ENCODE data around the gene BUB1.
"Not testable (repeated sequence)": the region's sequence is repeated elsewhere in the genome, so short reads cannot be mapped to it uniquely, and the experiment has no call there.

Gene BUB1

DNA sequence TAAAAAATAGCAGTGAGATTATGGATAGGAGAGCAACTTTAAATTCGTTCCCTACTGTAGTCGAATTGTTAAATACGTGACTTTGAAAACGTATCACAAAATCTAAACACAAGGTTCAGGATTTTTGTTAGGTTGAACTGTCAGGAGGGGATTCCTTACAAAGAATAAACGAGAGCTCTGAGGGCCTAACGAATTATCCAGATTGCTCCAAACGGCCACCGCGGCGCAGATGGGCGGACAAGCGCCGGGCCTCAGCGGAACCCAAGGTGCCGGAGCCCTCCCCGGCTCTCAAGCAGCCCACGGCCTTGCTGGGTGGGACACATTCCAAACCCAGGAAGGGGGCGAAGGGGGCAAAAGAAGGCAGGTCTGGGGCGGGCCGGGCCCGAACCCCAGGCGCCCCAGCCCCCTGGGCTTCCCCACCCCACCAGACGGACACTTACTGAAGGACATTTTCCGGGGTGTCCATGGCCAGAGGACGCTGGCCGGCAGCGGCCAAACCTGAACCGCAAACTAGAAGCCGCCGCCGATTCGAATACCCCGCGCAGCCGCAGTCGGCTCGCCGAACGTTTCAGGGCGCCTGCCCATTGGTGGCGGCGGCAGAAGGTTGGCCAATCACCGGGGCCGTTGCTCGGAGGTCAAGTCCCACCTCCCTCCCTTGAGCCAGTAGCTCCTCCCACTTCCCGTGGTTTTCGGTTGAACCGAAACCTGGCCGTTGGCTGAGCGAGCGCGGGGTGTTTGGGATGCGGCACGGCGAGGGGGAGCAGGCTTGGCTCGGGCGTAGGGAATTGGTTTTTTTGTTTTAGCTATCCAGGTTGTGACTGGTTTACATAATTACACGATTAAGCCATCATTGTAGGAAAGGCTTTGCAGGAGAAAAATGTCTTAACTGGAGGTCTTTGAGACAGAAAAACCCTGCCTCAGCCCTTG lies at the start of gene BUB1:
BUB1 (minus strand) TSS at position 534 of the 927 bp plus-strand sequence; CDS start at position 466, 68 bp downstream.
- peak; percentile 95 for DNase-seq

DNA sequence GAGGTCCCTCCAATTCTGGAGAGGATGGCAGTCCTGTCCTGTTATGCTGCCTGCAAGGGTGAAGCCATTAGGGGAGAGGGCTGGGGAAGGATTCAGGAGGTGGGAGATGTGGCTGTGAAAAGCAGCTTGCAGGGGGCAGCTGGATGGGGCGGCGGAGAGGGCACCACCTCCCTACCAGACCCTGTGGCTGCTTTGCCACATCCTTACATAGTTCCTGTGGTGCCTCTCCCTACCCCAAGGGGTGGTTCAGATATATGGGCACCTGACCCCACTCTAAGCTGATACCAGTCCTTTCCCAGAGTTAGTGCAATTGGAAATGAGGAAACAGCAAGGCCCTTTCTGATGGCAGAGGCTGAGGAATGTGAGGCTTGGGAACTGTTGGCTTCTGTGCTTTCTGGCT lies 48.4 kb upstream of the BUB1 start:
- DNase-seq, result no peak

GRCh38 chr2:110725859-110726258 lies 48.0 kb upstream of the BUB1 start:
- DNase-seq, result no peak

DNA sequence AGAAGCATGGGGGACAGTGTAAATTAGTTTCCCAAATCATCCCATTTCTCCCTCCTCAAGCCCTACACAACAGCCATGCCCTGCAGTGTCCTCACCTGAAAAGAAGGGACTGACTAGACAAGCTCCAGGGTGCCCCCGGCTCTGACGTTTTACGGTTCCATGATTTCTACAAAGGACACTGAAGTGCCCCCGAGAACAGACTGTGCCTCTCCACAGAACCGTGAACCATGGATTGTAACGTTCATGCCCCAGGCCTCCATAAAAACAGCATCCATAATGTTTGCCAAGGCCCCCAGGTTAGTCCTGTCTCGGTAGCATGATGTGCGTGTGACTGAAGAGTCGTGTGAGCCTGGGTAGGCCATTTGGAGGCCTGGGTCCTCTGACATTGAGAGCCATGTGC lies 47.5 kb upstream of the BUB1 start:
- DNase-seq, result no peak

GRCh38 chr2:110724820-110725219 lies 47.0 kb upstream of the BUB1 start:
- DNase-seq, result no peak

- no peak for DNase-seq
Measured at GRCh38 chr2:110720547-110720946, 42.7 kb upstream of the BUB1 start.

GRCh38 chr2:110718990-110719389 lies 41.1 kb upstream of the BUB1 start:
- DNase-seq, result no peak

DNA sequence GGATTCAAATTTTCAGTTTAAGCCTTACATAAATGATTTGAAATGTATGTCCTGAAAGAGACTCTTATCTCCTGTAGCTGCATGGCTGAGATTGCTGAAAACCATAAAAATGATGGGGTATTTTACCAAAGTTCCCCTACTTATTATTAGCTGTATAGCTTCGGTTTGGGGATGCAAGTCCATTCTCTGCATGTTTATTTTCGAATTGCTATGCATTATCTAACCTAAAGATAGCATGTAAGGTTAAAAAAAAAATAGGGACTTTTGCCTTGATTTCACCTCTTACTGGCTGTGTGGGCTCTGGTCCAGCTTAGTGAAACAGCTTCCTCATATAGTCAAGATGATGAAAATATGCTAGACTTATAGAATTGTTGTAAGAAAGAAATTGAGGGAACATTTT lies 40.5 kb upstream of the BUB1 start:
- no peak for DNase-seq

DNA sequence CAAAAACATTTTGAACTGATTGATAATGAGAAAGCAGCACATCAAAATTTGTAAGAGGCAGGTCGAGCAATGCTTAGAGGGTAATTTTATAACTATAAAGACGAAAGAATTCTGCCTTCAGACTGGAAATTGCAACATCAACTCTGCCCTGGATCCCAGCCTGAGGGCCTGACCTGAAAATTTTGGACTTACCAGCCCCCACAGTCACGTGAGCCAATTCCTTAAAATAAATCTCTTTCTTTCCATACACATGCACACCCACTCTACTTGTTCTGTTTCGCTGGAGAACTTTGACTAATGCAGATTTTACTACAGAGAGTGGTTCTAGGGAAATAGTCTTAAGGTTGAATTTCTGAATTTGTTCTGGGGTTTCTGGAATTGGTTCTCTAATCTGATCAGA lies 39.9 kb upstream of the BUB1 start:
- no peak for DNase-seq

DNA sequence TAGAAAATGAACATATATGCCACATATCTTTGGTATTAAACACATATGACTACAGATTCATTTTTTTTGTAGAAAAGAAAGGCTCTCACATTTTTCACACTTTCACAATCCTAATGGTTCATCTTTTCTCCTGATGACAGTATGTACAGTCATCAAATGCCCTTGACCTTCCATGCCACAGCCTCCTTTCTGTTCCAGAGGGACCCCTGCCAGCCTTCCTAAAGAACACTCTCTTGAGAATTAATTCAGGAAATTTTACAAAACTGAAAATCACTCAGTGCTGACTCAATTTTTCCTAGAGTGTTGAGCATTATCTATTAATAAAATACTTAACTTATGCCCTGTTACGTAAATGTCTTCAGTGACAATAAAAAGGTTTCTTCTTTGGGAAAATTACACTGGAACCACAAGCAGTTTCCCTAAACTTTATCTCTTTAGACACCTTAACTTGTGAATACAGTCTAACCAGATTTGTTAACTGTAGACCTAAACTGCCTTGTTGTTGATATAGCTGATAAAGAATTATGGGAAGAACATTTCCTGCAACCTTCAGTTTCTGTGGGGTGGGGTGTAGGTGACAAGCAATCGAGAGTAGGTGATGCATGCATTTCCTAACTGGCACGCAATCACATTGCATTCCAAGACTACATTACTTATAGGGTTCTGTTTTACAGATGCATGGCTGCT lies 39.2 kb upstream of the BUB1 start:
- DNase-seq, result no peak

- DNase-seq, result no peak
Measured at GRCh38 chr2:110714452-110715224, 36.8 kb upstream of the BUB1 start.

DNA sequence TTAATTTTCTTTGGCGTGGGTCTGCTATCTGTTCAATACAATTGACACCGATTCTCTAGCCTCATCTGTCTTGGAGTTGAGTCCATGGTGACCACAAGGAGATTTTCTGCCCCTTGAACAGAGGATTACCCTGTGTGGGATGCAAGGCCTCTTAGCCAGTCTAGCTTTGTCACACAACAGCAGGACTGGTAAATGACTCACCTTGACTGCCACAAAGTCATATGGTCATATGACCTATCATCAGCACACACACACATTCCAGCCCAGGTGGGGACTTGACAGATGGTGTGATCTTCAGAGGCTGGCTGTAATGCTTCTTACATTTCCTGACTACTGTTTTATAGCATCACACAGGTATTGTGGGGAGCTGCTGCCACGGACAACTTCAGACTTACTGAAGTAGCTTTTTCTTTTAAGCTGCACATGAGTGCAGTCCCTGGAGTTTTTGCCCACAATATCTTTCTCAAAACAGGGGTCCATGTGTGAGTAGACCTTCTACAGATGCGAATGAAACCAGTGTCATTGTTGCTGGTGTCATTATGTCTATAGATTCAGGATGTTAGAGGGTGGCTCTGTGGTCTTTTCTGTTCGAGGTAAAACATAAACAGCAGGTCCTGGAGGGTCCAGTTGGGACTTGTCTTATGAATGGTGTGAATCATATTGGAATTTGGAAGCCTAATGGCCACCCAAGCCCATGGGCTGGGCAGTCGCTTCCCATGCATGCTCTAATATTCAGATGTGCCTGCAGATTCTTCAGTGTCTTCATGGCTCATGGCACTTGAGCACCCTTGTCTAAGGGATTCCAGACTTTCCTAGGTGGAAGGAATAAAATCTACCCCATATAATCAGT lies 35.9 kb upstream of the BUB1 start:
- DNase-seq, result no peak

DNA sequence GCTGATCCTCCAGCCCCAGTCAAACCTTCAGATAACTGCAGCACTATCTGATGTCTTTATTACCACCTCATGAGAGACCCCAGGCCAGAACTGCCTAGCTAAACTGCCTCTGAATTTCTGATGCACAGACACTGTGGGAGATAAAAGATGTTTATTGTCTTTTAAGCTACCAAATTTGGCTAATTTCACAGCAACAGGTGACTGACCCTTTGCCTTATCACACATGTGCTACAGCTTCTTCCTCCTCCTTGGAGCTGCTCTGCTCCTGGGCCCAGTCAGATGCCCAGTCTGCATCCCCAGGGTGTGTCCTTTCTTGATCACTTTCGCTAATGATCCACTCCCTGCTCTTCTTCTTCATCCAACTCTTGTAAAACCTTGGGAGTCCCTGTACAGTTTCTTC lies 34.9 kb upstream of the BUB1 start:
- no peak for DNase-seq

DNA sequence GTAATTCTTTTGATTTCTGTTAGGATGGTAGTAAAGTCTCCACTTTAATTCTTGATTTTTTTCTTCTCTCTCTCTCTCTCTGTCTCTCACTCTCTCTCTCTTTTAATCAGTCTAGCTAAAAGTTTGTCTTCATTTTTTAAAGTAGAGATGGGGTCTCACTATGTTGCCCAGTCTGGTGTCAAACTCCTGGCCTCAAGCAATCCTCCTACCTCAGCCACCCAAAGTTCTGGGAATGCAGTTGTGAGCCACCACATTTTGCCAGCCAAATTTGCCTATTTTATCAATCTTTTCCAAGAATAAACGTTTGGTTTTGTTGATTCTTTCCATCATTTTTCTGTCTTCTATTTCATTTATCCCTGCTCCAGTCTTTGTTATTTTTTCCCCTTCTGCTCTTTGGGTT lies 30.6 kb upstream of the BUB1 start:
- no peak for DNase-seq

- no peak for DNase-seq
Measured at GRCh38 chr2:110707386-110707965, 29.6 kb upstream of the BUB1 start.

DNA sequence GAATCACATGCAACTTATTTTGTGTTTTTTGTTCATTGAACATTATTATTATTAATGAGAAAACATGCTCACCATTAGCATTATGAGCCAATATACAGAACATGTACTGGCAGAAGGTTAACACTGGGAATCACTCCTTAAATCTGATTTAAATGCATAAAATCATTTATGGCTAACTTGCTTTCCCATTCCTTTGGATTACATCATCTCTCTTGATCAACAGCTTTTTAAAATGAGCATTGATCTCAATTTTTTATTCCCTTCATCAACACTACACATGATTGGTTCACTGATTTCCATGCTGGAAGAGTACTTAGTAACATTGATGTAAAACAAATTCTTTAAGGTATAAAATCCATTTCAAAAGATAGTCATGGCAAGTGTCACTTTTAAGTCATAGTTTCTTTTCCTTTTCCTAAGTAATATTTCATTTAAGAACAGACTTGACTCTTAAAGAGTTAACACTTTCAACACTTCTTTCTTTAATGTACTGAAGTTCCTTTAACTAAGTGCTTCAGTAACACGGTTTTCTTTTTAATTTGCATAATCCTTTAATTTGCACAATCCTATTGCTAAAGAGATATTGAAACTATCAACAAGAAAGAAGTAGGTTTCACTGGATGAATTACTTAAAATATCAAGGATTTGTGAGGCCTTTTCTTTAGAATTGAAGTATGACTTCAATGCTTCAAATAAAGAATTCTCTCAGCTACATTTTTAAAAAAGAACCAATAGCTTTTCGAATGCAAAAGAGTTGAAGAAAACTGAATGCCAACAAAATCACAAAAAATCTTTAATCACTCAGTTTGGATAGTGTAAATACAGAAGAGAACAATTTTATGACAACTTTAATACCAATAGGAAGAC lies 24.9 kb upstream of the BUB1 start:
- no peak for DNase-seq

DNA sequence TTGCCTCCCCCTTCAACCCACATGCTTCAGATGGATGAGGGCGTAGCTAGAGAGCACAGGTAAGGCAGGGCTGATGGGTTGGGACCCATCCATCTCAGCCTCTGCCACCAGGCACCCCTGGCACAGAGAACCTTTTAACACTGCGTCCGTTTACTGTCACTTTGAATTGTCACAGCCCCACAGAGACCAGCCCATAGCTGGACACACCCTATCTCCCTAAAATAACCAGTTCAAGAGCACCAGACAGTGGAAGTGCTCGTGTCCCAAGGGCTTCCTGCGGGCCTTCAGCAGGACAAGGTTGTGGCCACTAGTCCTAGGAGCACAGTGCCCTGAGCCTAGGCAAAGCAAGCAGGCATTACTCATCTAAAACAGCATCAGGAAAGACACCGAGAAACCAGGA lies 20.4 kb upstream of the BUB1 start:
- not testable (repeated sequence) for DNase-seq

DNA sequence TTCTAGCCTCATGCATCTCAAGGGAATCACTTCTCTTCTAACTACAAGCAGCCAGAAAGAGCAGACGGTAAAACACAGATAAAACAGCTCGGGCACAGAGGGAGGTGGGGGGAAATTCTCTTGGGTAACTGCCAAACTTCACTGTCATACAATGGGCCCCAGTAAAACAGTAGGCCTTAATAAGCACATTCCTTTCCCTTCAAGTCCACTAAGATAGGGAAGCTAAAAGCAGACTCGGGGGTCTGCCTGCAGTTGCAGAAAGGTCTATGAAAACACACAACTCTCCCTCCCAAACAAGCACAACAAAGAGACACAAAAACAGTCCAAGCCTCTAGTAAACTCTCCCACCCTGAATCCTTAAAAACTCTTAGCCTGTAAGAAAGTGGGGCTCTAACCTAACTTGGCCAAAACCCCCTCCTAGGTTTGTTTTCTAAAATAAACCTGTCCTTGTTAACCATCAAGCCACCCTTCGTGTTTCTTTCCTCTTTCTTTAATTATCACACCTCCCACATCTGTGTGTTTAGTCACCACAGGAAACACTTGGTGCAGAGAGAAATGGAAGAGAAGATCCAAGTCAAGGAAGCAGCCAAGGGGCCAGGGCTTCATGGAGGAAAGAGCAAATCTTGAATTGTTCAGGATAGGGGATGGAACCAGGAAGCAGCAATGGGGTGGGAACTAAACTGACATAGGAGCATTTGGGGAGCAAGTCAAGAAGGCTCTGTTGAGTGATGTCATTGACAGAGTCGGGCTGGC lies 17.5 kb upstream of the BUB1 start:
- DNase-seq, result not testable (repeated sequence)

DNA sequence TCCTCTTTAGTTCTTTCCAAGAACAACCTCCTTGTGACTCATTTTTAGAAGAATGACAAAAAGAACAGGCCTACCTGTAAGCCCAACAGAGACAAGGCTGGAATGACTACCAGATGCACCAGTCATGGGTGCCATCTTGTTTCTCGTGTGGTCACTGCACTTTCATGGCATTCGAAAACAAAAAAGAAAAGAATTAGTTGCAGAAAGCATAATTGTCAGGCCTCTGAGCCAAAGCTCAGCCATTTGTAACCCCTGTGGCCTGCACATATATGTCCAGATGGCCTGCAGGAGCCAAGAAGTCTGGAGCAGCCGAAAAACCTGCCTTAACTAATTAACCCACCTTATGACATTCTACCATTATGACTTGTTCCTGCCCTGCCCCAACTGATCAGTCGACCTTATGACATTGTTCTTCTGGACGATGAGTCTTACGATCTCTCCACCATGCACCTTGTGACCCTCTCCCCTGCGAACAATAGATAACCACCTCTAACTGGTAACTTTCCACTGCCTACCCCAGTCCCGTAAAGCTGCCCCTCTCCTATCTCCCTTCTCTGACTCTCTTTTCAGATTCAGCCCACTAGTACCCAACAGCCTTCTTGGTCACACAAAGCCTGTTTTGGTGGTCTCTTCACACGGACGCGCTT lies 13.9 kb upstream of the BUB1 start:
- no peak for DNase-seq

All from CD4-positive, alpha-beta T cell treated with Interferon gamma for 1 hour (primary cell).